OCI-LY7 (cell line): ENCODE measurements around the gene KLC1. TPM values are rescaled to one million over a fixed set of nuclear protein-coding genes. Genes with fewer than 3 reads are reported as not detected.

Source experiments
- BruUV-seq: library from RNA; stranded (reverse); fragments of 400-500 nt; replicated peaks from 2 replicates; lab custom pipeline; 2021; lab: Mats Ljungman, UMichigan
- CTCF ChIA-PET: fragments of 300-600 bp; sonication (Branson Sonifier 250); formaldehyde crosslinking; loops from one replicate; lab custom pipeline; 2022; ENCODE audit warnings: antibody characterized with exemption; ENCODE audit not compliant: unreplicated experiment; lab: Charles Lee
- POLR2A ChIA-PET: fragments of 300-600 bp; sonication (Branson Sonifier 250); formaldehyde crosslinking; loops from one replicate; lab custom pipeline; 2022; ENCODE audit warnings: antibody characterized with exemption; lab: Charles Lee
- DNase-seq: peaks from one replicate; pipeline ENCODE4 v3.0.0-alpha.2; 2015; ENCODE audit warnings: low spot score
- H2AFZ ChIP-seq: fragments of 200-600 bp; sonication (generic), shearing (Covaris generic); 2 replicates; pipeline ENCODE4 v1.6.1; 2014; ENCODE audit warnings: mild to moderate bottlenecking, antibody characterized with exemption, low read length, moderate library complexity
- H3K27ac ChIP-seq: fragments of 200-600 bp; sonication (generic); 2 replicates; pipeline ENCODE4 v1.5.1; 2014; ENCODE audit warnings: mixed run types, low read depth, mild to moderate bottlenecking, moderate library complexity, low read length, inconsistent platforms; ENCODE audit not compliant: poor library complexity, severe bottlenecking
- H3K36me3 ChIP-seq: fragments of 200-600 bp; sonication (generic); 2 replicates; pipeline ENCODE4 v1.6.1; 2014; ENCODE audit warnings: mild to moderate bottlenecking, antibody characterized with exemption, low read length, moderate library complexity, mixed read lengths; ENCODE audit not compliant: insufficient read depth
- H3K4me1 ChIP-seq: fragments of 200-600 bp; sonication (generic); 2 replicates; pipeline ENCODE4 v1.5.1; 2014; ENCODE audit warnings: mild to moderate bottlenecking, low read length; ENCODE audit not compliant: insufficient read depth, poor library complexity, severe bottlenecking
- H3K4me2 ChIP-seq: fragments of 200-600 bp; sonication (generic); 2 replicates; pipeline ENCODE4 v1.6.1; 2014; ENCODE audit warnings: mild to moderate bottlenecking, low read length
- H3K4me3 ChIP-seq: fragments of 200-600 bp; sonication (generic); 2 replicates; pipeline ENCODE4 v1.5.1; 2014; ENCODE audit warnings: mild to moderate bottlenecking, low read depth, low read length; ENCODE audit not compliant: poor library complexity, severe bottlenecking
- H3K79me2 ChIP-seq: fragments of 200-600 bp; sonication (generic); 2 replicates; pipeline ENCODE4 v1.6.1; 2016; ENCODE audit warnings: low read depth, mild to moderate bottlenecking, low read length, moderate library complexity, mixed read lengths; ENCODE audit not compliant: insufficient read depth
- H3K9me2 ChIP-seq: fragments of 200-600 bp; sonication (generic); 2 replicates; pipeline ENCODE4 v1.6.1; 2016; ENCODE audit warnings: mild to moderate bottlenecking, low read length, mixed read lengths; ENCODE audit not compliant: insufficient read depth
- H3K9me3 ChIP-seq: fragments of 200-600 bp; sonication (generic); 2 replicates; pipeline ENCODE4 v1.6.1; 2014; ENCODE audit warnings: mild to moderate bottlenecking, mixed run types, low read length, mixed read lengths
- H4K20me1 ChIP-seq: fragments of 200-600 bp; sonication (generic); 2 replicates; pipeline ENCODE4 v1.6.1; 2014; ENCODE audit warnings: mild to moderate bottlenecking, antibody characterized with exemption, low read length, moderate library complexity, mixed read lengths; ENCODE audit not compliant: insufficient read depth
- CTCF ChIP-seq: fragments of 200-600 bp; sonication (generic); conservative IDR thresholded peaks from 2 replicates; pipeline ENCODE4 v1.5.1; 2014; ENCODE audit warnings: mild to moderate bottlenecking, antibody characterized with exemption, low read length, moderate library complexity, mixed read lengths
- EZH2phosphoT487 ChIP-seq: fragments of 200-600 bp; sonication (generic); IDR thresholded peaks from 2 replicates; pipeline ENCODE4 v1.6.1; 2018; ENCODE audit warnings: low read depth, borderline replicate concordance, mild to moderate bottlenecking, mixed run types, antibody characterized with exemption, low read length, moderate library complexity, mixed read lengths
- intact Hi-C: fragments of 100-400 bp; cut with micrococcal nuclease; formaldehyde crosslinking; loops from one replicate; pipeline ENCODE4 v1.10.0; 2022; ENCODE audit not compliant: unreplicated experiment
- total RNA-seq, 2 experiments: library from RNA; depleted of rRNA in 1 of 2; stranded (reverse); fragments of >200 nt in 1 of 2; shearing (Covaris generic) in 1 of 2; gene quantifications; 2 replicates each; pipeline ENCODE4 v1.2.3, GENCODE V29; 2014 to 2022

Gene KLC1
- total RNA-seq, 2 experiments from 2014 or later, result 147 to 157 TPM

GRCh38 chr14:103741876-103742275 is 112.9 kb downstream of the KLC1 start:
- no TSS peak for BruUV-seq
- Histone ChIP-seq H3K27ac (no peak overlapping the region), H3K4me2 (no peak overlapping the region), H3K9me2 (no peaks in the 10 kb centered on the region), H3K9me3 (no peaks in the 10 kb centered on the region), H3K36me3 (no peaks in the 10 kb centered on the region), H3K4me3 (no peak overlapping the region), H3K79me2 (no peaks in the 10 kb centered on the region), H2AFZ (no peak overlapping the region), H4K20me1 (no peaks in the 10 kb centered on the region), H3K4me1 (peaks cover 24% of the 10 kb centered on the region)
- POLR2A ChIA-PET, result no interaction called here
- no peak for DNase-seq
- CTCF ChIA-PET, result no interaction called here
- no peak for TF ChIP-seq CTCF
- intact Hi-C loops, result no loop called here

- CTCF ChIA-PET, result no interaction called here
- H3K4me2 ChIP-seq, result no peak overlapping the region
- no peak for DNase-seq
- H3K9me2 ChIP-seq, result no peaks in the 10 kb centered on the region
- peaks cover 28% of the 10 kb centered on the region for H3K4me1 ChIP-seq
- POLR2A ChIA-PET, result interaction anchor here (0.6 kb wide), 1 partner anchor 52 kb away, joined by 5 read pairs; no protein-coding TSS in a partner anchor
- no TSS peak for BruUV-seq
- no peak for TF ChIP-seq CTCF
- no peak for TF ChIP-seq EZH2phosphoT487
- H2AFZ ChIP-seq, result no peak overlapping the region
- H3K4me3 ChIP-seq, result no peak overlapping the region
- no peak overlapping the region for H3K27ac ChIP-seq
- intact Hi-C loops, result no loop called here
- no peaks in the 10 kb centered on the region for H3K36me3 ChIP-seq
- no peaks in the 10 kb centered on the region for H3K79me2 ChIP-seq
- no peaks in the 10 kb centered on the region for H3K9me3 ChIP-seq
- H4K20me1 ChIP-seq, result no peaks in the 10 kb centered on the region
These were observed 113.7 kb downstream of the KLC1 start for GRCh38 chr14:103742499-103743255.

- no peaks in the 10 kb centered on the region for H3K9me2 ChIP-seq
- H3K4me3 ChIP-seq, result no peak overlapping the region
- H3K36me3 ChIP-seq, result no peaks in the 10 kb centered on the region
- H3K27ac ChIP-seq, result no peak overlapping the region
- intact Hi-C loops, result no loop called here
- no peak for DNase-seq
- H3K4me2 ChIP-seq, result peak overlapping the region; percentile 37
- TF ChIP-seq CTCF, result no peak
- no peak for TF ChIP-seq EZH2phosphoT487
- no peaks in the 10 kb centered on the region for H4K20me1 ChIP-seq
- H2AFZ ChIP-seq, result no peak overlapping the region
- no peaks in the 10 kb centered on the region for H3K9me3 ChIP-seq
- POLR2A ChIA-PET, result no interaction called here
- H3K79me2 ChIP-seq, result no peaks in the 10 kb centered on the region
- peaks cover 38% of the 10 kb centered on the region for H3K4me1 ChIP-seq
- CTCF ChIA-PET, result no interaction called here
- no TSS peak for BruUV-seq
These were observed 114.7 kb downstream of the KLC1 start for GRCh38 chr14:103743691-103744090.
